GM11168 (cell line): ENCODE data around the gene TBC1D22A.

Experiments
- in situ Hi-C: fragments of 300-500 bp; cut with MboI; formaldehyde crosslinking; loops from one replicate; pipeline ENCODE4 v1.12.0; 2022; ENCODE audit warnings: low sequenced_read_pairs; ENCODE audit not compliant: unreplicated experiment

TBC1D22A gene

DNA sequence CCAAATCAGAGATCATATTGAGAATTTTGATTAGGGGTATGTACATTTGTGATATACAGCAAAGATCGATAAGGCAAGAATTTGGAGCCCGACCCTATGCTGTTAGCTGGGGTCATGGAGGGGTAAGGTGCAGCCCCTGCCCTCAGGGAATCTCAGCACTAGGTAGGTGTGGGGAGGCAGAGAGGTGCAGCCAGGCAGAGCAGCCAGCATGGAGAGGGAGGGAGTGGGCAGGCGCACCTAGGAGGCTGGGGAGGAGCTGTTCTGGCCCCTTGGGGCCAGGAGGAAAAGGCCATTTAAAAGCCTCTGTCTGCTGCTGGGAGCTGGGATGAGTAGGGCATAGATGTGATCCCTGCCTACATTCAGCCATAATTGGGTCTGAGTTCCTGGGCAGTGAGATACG is 293.0 kb downstream of the TBC1D22A start:
- in situ Hi-C loops = no loop called here

DNA sequence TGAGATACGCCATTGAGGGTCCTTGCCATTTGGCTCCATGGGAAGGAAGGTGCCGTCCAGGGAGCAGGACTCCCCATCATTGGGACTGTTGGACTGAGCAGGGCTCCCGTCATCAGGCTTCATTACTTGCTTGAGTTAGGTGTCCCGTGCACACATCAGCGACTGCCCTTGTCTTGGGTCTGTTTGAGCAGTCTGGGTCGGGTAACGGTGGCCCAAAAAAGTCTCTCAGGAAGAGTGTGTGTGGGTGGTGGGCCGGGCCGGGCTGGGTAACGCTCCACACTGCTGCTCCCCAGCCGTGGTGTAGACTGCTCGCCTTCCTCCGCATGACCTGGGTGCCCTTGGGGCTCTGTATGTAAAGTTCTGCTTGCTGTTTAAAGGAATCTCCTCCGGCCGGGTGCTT is 293.5 kb downstream of the TBC1D22A start:
- in situ Hi-C loops = no loop called here

DNA sequence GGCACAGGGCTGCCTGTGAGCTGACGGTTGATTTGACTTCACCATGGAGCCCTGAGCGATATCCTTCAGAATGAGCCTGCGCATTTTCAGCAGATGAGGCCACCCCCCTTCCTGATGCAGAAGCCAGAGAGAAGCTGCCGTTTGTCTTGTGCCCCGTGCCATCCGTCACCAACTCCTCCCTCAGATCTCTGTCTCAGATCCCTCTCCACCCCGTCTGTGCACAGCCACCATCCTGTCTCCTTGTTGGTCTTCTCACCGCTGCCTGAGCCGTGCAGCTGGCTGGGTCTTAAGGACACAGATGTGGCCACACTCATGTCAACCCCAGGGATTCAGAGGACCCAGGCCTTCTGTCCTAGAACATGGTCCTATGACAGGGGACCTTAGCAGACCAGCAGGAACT is 293.9 kb downstream of the TBC1D22A start:
- in situ Hi-C loops = no loop called here

DNA sequence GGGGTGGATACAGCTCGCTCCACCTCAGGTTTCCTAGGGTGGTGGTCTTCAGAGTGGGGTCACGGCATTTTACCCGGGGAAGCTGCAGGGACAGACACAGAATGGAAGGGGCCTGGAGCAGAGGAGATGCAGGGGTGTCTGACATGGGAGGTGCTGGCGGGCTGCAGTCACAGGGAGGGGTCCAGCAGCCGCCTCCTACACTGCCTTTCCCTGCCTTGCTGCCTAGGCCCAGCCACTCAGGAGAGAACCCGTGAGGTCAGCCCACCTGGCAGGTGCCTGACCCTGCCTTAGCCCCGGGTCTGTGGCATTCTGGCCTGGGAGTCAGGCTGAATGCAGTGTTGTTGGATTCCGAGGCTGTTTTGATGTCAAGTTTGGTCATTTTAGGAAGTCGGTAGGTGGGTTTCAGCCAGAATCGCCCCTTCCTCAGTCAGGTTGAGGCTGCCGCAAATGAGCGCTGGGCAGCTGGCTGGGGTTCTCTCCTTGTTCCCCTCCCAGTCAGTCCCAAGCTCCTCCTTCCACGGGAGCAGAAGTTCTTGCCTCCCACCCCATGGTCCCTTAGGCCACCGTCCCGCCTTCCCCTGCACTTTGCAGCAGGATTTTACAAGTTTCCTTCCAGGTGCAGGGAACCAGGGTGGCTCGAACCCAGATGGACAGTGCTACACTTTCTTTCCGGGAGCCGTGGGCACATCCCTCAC is 294.5 kb downstream of the TBC1D22A start:
- in situ Hi-C loops = no loop called here

DNA sequence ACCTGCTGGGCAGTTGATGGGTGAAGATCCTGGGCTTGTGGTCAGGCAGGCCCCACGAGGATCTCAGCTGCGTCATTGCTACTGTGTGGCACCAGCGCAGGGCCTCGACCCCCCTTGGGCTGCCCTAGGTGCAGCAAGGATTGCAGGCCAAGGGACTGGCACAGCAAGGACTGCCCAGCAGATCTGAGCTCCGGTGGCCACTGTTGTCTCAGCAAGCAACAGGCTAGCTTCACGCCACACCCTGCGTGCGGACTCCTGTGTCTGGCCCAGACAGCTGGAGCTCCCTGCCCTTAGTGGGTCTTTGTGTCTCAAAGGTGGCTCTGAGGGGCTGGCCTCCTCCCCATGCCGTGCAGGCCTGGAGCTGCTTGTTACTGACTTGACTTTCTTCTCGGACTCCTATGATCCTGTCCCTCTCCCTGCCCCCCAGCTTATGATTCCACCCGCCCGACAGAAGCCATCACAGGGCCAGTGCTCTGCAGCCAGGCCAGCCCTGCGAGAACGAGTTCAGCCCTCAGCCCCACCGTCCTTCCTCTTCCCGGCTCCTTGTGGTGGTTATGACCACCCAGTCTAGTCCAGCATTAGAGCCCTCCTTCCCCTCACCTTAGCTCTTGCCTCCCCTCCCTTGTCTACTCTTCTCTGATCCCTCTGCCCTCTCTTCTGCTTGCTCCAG is 295.6 kb downstream of the TBC1D22A start:
- in situ Hi-C loops = no loop called here

DNA sequence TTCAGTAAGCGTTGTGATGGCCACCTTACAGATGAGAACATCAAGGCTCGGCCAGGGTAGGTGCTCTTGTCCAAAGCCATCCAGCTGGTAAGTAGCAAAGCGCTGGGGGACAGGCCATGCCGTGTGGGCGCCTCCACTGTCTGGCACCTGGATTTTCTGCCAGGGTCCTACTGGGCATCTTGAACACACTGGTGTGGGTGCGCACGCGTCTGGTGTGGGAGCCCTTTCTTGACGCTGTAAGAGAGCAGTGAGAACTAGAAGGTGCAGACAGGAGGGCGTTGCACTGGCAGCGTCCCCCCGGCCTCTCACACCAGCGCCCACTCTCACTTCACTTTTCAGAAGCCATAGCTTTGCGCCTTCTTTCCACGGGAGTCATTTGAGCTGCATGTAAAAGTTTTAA is 296.6 kb downstream of the TBC1D22A start:
- in situ Hi-C loops = no loop called here

DNA sequence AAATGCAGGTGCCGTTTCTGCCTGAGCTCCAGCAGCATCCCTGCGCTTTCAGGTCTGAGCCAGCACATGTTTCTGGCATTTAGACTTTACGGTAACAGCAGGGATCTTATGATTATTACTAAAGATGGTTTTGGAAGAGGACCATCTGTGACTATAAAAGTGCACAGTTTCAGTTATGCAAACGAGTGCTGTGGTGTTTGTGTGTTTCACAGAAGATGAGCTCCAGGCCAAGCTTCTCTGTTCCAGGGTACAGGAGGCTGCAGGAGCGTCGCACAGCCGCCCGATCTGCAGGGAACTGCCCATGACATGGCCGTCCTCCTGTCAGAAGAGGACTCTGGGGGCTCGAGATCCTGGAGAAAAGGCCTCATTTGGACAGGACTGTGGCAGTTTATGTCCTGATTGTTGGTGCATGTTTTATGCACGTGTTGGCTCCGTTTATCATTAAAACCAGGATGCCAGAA is 297.3 kb downstream of the TBC1D22A start:
- in situ Hi-C loops = no loop called here

DNA sequence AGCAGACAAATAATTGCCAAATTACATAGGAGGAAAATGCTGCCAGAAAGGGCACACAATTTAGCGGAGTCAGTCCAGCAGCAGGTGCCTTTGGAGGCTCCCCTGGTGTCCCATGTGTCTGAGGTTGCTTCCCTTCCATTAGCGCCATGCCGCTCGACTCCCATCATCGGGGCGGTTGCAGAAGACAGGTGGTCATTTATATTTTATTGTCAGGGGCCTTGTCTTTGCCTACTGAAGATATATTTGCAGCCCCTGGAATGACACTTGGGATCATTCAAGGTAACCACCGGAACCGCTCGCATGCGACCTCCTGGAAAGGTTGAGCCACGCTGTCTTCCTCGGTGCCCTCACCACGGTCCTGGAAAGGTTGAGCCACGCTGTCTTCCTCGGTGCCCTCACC is 298.3 kb downstream of the TBC1D22A start:
- in situ Hi-C loops = no loop called here

DNA sequence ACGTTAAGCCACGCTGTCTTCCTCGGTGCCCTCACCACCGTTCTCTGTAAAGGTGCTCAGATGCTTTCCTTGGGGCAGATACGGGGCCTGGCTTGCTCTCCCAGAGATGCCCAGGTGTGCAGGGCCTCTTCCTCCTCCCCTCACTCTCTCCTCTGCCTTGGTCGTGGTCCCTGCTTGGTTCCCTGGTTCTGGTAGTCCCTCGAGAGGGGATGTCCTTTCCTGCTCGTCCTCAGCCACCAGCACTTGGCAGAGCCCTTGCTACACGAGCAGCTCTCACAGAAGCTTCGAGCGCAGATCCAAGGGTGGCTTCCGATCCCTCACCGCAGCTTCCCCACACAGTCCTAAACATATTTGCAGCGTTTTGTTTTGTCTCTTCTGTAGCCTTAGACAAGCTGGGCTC is 298.8 kb downstream of the TBC1D22A start:
- in situ Hi-C loops = no loop called here

DNA sequence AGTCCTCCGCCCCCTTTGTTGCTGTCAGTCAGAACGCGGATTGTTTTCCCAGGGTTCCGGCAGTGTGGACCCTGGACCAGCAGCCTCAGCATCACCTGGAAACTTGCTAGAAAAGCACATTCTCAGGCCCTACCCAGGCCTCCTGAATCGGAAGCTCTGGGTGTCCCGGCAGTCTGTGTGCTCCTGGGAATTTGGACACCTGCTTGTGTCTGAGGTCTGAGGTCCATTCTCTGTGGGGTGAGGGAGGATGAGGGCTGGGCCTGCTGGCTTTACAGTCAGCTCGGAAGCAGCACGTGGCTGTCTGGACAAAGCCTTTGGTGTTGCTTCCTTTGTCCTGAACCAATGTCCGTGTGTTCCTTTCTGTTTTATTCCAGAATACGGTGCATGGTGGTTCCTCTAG is 299.7 kb downstream of the TBC1D22A start:
- in situ Hi-C loops = no loop called here

DNA sequence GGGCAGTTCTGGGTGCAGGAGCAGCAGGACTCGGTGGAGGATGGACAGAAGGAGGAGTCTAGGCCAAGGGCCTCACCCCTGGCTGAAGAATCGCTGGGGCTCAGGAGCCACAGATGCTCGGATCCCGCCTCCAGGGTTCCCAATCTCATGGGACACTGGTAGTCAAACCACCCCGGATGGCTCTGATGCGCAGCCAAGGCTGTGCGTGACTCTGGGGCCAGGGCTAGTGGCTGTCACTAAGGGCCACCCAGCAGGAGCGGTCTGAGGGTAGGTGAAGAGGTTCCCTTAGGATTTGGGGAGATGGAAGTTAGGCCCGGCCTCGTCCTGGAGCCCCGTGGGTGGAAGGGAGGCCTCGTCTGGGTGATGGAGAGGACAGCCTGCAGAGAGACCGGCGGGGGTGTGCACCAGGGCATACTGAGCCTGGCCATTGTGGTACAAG is 300.6 kb downstream of the TBC1D22A start:
- in situ Hi-C loops = no loop called here

DNA sequence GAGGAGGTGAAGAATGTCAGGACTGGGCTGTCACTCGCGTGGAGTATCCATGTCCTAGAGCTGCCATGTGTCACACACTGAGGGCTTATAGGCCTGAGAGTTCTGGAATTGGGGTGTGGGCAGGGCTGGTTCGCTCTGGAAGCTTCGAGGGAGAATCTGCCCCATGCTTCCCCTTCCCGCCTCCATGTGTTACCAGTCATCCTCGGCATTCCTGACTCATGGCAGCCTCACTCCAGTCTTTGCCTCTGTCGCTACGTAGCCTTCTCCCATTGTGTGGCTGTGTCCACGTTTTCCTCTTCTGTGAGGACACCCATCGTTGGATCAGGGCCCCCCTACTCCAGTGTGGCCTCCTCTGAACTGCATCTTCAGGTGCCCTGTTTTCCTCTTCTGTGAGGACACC is 301.2 kb downstream of the TBC1D22A start:
- in situ Hi-C loops = no loop called here

DNA sequence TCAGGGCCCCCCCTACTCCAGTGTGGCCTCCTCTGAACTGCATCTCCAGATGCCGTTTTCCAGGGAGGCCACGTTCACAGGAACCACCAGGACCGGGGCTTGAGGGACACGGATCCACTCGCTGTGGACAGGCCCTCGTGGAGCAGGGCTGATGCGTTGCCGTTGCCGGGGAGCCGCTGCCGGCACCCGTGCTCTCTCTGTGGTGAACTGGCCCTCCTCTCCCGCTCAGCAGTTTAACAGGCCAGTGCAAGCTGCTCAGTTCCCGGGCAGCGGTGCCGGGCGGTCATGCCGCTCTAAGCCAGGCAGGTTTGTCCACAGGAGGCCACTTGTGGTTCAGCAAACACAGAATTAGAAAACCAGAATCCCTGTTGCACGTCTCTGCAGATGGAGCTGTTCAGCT is 301.6 kb downstream of the TBC1D22A start:
- in situ Hi-C loops = no loop called here

DNA sequence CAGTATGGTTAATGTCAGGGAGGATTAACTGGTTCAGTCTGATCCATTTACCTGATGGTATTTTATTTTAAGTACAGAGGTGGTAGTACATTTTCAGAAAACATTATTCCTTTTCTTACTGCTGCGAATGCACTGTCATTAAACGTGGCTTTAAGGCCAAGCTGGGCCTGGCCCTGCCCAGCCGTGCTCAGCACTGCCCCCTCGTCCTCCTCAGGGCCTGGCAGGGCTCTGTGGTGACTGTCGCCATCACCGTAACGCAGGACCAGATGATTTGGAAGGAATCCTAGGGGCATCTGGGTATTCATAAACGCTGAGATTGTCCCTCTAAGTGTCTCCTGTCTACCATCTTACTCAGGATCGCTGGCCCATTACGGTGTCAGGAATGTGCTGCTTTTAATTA is 302.0 kb downstream of the TBC1D22A start:
- in situ Hi-C loops = no loop called here

DNA sequence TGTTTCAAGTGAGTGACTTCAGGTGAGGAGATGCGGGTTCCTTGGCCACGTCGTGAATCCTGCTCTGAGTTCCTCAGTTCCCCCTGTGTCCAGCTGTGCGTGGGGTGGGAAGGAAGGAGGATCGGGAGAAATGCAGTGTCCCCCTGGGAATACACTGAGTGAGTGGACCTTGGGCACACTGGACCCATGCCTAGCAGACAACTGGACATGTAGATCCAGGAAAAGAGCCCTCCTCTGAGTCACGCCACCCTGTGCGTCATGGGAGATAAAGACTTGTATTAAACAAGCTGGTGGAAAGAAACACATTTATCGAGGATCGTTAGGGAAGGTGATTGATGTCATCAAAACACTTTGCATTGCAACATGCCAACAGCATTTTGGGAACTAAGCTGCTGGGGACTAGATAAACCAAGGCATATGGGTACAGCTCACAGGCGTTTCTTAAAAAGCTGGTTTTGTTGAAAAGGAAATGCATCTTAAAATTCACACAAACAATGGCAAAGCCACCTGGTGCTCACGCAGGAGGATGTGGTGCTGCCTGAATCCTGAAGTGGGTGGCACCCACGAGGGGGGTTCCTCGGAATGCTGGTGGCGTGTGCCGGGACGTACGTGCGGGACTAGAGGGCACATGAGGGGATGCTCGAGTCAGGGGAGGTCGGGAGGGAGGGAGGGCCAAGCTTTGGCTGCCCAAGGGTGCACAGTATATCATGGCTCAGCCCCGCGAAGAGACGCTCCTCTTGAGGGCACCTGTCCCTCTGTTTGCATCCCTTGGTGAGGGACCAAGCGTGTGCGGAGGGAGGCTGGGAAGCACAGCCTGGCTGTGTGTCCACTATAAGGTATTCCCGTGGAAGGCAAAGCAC is 303.5 kb downstream of the TBC1D22A start:
- in situ Hi-C loops = no loop called here

DNA sequence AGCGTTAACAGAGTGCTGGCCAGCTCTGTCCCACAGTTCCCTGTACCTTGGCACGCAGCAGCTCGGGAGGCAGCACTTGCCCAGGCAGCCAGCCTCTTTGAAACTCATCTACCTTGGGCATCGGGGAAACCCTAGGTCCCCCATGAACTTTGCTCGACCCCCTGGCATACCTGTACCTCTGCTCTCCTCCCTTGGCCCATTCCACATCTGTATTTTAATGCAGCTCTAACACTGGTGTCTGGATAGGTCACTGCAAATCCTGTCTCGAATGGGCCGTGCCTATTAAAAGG is 304.1 kb downstream of the TBC1D22A start:
- in situ Hi-C loops = no loop called here

DNA sequence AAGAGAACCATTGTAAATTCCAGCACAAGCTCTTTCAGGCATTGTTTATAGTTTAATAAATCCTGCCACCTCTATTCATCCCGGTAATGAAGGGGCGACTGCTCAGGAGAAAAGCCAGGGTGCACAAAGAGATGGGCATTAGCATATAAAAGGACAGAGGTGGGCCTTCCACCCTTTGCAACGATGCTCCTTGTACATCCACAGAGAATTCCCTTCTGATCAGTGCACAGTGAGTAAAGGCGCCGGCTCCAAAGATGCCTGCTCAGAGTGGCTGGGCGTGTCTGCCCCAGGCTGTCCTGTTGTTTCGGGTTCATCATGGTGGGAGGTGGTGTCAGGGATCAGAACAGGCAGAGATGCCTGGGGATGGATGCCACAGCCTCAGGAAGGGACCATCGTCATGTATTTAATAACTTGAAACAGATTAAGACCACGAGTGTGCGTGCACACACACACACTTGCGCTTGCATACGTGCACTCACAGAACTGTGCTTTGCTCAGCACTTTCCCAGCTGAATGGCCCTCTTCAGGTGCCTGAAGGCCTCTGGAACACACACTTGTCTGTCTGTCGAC is 305.0 kb downstream of the TBC1D22A start:
- in situ Hi-C loops = no loop called here

DNA sequence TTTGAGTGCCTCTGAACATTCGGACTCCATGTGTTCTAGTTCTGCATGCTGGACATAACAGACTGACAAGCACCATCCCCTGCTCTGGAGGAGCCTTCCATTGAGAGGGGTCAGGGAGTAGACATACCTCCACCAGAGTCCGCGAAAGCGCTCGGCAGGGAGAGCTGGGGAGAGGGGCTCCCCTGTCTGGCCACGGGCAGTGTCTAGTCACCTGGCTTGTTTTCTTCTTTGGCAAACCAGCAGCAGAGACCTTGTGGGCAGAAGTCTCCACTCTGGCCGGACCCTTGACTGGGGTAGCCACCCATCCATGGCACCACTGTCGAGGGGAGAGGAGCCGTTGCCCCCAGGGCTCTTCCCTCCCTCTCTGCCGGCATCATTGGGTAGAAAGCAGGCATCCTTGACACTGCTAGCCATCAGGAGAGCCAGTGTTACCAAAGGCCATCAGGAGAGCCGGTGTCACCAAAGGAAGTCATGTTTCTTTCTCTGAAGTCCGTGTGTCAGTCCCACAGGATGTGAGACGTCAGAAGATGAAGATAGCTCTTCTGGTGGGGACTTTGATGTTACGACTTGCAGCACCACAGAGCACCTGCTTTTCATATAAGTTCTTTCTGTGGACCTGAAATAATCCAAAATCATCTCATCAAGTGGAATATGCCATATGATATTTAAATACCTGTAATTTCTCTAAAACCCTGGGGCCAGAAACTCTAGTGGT is 305.6 kb downstream of the TBC1D22A start:
- in situ Hi-C loops = no loop called here

DNA sequence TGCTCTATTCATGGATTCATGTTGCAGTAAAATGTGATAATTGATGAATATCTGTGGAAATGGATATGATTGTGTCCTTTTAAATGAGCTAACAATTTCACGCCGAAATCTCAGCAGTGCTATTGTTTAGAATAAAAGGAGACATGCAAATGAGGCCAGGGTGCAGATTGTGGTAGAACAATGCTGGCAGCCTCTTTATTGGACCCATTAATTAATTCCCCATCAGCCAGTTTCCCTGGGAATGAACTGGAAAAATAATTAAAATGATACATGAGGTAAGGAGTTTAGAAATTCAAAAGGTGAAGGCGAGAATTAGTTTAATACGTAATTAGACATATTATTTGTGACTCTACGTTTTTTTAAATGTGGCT is 306.2 kb downstream of the TBC1D22A start:
- in situ Hi-C loops = no loop called here

DNA sequence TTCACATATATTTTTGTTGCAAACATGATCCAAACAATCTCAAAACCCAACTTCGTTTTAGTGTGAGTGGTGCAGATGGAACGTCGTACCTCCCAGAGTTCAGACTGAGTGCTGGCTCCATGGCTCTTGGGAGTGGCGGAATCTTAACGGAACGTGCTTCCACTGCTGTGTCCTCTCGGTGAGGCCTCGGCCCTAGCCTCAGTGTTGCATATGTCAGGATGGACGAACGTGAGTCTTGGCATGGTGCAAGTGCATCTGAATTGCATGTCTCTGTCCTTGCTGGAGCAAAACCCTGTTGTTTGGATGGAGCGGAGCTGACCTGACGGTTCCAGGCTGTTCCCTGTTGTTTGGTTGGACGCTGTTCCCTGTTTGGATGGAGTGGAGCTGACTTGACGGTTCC is 306.8 kb downstream of the TBC1D22A start:
- in situ Hi-C loops = no loop called here
